NCI-H1048 (cell line): ENCODE data around the gene CRK.
"Not testable (repeated sequence)": the region's sequence is repeated elsewhere in the genome, so short reads cannot be mapped to it uniquely, and the experiment has no call there.

ENCODE experiments used
- DNase-seq: peaks from one replicate; lab custom pipeline; 2025; lab: John Stamatoyannopoulos, UW

CRK gene

GRCh38 chr17:1387490-1388227 is 68.4 kb downstream of the CRK start:
- not testable (repeated sequence) for DNase-seq

- DNase-seq: not testable (repeated sequence)
Measured at GRCh38 chr17:1386675-1387190, 69.3 kb downstream of the CRK start.

GRCh38 chr17:1386265-1386664 is 69.8 kb downstream of the CRK start:
- no peak for DNase-seq

GRCh38 chr17:1385861-1386260 is 70.2 kb downstream of the CRK start:
- no peak for DNase-seq

- DNase-seq: no peak
Measured at GRCh38 chr17:1384905-1385435, 71.1 kb downstream of the CRK start.

GRCh38 chr17:1379930-1380313 is 76.1 kb downstream of the CRK start:
- DNase-seq: no peak

GRCh38 chr17:1379208-1379929 is 76.7 kb downstream of the CRK start:
- DNase-seq: no peak

GRCh38 chr17:1378476-1378860 is 77.6 kb downstream of the CRK start:
- DNase-seq: not testable (repeated sequence)

GRCh38 chr17:1377334-1377733 is 78.7 kb downstream of the CRK start:
- DNase-seq: no peak

- DNase-seq: no peak
Measured at GRCh38 chr17:1376061-1376460, 80.0 kb downstream of the CRK start.

GRCh38 chr17:1375615-1376014 is 80.4 kb downstream of the CRK start:
- DNase-seq: no peak

- DNase-seq: no peak
Measured at GRCh38 chr17:1374431-1375177, 81.4 kb downstream of the CRK start.

- no peak for DNase-seq
Measured at GRCh38 chr17:1373707-1374237, 82.3 kb downstream of the CRK start.

- DNase-seq: no peak
Measured at GRCh38 chr17:1372618-1373017, 83.4 kb downstream of the CRK start.

GRCh38 chr17:1371893-1372590 is 84.0 kb downstream of the CRK start:
- DNase-seq: no peak
